GM10266 (cell line): ENCODE data around the gene HNF4A.

Experiments
- DNase-seq: peaks from one replicate; pipeline ENCODE4 v3.0.0; 2012; ENCODE audit errors: extremely low spot score
- TF ChIP-seq, protein P1 (sequence below): IDR thresholded peaks from 2 replicates; pipeline ENCODE4 v1.5.1; 2012; ENCODE audit warnings: mild to moderate bottlenecking, low read depth; ENCODE audit not compliant: control insufficient read depth, insufficient read depth; ENCODE audit errors: missing control alignments

Gene HNF4A

DNA sequence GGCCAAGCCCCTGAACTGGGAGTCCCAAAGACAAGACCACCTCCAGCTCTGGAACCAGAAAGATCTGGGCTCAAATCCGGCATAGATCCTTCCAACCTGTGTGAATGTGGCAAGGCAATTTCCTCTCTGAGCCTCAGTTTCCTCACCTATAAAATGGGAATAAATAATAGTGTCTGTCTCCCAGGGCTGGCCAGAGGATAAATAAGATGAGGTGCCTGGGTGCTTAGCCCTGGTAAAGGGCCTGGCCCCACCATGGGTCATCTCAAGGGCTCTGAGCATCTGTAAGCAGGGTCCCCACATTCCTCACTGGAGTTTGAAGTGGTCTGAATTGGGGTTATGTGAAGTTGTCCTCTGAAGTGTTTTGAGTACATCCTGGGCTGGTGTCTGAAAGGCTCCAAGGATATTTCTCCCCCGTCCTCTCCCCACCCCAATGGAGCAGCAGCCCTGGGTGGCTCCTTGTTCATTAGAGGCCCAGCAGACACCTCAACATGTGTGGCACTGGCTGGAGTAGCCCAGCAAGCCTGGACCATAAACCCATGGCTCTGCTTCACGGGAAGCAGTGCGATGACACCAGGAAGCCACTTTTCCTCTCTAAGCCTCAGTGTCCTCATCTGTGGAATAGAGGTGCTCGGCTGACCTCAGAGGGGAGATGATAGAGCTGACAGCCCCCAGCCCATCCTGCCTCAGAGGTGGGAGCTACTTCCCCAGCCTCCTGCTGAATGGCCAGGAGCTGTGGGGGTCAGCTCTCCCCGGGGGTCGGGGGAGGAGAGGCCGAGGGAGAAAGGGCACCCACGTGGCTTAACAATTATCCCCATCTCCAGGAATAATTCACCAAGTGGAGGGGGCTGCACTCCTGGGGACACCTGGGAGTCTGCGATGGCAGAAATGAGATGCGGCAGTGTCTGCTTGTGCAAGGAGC lies 48.0 kb downstream of the HNF4A start:
- no peak for DNase-seq
- TF ChIP-seq, protein P1, sequence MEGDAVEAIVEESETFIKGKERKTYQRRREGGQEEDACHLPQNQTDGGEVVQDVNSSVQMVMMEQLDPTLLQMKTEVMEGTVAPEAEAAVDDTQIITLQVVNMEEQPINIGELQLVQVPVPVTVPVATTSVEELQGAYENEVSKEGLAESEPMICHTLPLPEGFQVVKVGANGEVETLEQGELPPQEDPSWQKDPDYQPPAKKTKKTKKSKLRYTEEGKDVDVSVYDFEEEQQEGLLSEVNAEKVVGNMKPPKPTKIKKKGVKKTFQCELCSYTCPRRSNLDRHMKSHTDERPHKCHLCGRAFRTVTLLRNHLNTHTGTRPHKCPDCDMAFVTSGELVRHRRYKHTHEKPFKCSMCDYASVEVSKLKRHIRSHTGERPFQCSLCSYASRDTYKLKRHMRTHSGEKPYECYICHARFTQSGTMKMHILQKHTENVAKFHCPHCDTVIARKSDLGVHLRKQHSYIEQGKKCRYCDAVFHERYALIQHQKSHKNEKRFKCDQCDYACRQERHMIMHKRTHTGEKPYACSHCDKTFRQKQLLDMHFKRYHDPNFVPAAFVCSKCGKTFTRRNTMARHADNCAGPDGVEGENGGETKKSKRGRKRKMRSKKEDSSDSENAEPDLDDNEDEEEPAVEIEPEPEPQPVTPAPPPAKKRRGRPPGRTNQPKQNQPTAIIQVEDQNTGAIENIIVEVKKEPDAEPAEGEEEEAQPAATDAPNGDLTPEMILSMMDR = no peak

DNA sequence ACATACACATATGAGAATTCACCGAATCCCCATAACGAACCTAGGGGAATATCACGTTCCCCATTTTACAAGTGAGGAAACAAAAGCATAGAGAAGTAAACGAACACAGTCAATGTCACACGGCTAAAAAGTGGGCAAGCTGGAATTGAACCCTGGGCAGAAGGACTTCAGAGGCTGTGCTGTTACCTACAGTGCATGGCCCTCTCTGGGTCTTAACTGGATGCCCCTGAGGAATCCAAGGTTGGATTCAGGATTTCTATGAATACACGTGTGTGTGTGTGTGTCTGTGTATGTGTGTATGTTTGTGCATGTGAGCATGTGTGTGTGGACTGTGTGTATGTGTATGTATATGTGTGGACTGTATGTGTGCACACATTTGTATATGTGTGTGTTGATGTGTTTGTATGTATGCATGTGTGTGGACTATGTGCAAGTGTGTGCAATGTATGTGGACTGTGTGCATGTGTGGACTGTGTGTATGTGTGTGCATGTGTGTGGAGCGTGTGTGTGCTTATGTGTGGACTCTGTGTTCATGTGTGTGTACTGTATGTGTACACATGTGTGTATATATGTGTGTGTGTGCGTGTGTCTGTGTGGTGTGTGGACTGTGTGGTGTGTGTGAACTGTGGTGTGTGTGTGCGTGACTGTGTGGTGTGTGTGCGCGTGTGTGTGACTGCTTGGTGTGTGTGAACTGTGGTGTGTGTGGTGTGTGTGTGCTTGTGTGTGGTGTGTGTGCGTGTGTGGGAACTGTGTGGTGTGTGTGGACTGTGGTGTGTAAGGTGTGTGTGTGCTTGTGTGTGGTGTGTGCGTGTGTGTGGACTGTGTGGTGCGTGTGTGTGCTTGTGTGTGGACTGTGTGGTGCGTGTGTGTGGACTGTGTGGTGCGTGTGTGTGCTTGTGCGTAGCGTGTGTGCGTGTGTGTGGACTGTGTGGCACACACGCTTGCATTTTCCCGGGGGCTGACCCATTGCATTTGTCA lies 49.0 kb downstream of the HNF4A start:
- no peak for DNase-seq
- TF ChIP-seq, protein P1 = no peak

DNA sequence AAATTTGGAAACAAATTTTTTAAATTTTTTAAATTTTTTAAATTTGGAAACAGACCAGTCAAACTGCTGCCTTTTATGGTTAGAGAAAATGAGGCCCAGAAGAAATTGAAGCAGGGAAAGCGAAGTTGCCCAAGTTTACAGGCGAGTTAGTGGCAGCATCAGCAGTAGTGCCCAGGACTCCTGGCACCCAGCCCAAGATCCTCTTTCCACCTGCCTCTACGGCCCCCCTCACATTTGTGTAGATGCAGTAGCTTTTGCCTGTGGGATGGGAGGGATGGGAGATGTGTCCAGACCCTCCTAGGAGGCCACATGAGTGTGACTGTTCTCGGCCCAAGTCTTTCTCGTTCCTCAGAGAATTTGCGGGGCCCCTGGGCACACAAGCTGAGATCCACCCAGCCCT lies 49.8 kb downstream of the HNF4A start:
- TF ChIP-seq, protein P1 = no peak
- DNase-seq = no peak

DNA sequence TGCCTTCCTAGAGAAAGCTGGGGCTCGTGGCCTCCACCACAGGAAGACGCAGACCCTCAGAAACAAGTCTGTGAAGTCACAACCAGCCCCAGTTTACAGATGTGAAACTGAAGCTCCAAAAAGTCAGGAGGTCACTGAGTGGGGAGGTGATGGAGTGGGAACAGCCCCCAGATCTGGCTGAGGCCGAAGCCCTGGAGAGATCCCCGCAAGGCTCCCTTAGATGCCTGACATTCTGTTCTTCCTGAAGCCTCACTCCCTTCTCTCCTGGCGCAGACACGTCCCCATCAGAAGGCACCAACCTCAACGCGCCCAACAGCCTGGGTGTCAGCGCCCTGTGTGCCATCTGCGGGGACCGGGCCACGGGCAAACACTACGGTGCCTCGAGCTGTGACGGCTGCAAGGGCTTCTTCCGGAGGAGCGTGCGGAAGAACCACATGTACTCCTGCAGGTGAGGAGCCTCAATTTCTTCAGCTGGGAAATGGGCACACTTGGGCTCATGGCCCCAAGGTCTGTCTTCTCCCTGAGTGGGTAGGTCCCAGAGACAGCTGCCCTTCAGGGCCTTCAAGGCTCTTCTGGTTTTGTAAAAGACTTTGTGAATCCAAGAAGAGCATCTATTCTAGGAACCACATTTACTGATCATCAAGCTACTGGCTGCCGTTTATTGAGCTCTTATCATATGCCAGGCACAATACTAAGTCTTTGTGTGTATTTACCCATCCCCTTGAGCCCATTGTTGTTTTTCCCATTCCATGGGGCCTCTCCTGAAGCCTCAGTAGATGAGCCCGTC lies 50.5 kb downstream of the HNF4A start:
- DNase-seq = no peak

DNA sequence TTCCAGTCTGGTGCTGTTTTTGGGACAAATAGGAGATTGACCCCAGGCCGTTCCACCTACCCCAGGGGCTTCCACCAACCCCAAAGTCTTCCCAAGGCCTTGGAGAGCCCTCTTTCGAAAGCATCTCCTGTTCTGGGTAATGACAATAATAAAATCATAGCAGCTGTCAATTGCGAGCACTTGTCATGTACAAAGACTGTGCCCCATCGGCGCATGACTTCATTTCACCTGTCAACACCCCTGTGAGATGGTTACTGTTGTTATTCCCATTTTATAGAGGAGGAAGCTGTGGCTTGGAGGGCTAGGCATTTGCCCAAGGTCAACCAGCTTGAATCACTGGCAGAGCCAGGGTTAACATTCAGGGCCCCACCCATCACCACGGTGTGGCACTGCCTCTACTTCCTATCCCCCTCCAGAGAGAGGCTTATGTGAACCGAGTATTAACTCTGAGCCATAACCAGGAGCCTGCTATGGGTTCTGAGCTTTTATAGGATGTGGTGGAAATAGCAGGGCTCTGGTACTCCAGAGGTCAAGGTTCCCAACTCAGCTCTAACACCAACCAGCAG lies 51.2 kb downstream of the HNF4A start:
- no peak for DNase-seq
- TF ChIP-seq, protein P1 = no peak

More for the DNA sequence above, 50.5 kb downstream of the HNF4A start:
- TF ChIP-seq, protein P1 = no peak

DNA sequence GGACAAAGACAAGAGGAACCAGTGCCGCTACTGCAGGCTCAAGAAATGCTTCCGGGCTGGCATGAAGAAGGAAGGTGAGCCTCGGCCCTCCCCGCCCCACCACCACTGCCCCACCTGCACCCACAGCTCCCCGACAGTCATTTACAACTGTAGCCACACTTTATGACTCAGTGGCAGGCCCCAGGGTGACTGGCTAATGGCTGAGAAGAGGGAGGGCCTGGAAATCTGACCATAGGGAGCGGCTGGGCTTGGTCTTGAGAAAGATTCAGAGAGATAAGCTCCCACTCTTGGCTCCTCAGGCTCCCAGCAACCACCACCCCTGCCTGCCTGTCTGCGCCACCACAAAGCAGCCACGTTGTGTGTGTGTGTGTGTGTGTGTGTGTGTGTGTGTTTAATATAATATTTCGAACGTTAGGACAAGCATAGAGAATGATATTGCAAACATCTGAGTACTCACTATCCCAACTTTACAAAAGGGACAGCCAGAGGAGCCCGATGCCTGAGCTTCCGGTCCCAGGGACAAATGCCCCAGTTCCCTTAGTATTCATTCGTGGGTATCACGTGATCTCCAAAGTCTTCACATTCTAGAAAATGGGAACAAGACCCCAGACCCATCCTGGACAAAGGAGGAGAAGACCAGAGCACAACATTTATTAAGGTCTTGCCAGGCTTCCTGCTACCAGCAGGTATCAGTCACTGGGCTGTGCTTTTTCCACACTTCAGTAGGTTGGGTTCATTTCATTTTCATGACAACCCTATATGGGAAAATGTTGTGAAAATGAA lies 52.1 kb downstream of the HNF4A start:
- no peak for DNase-seq
- TF ChIP-seq, protein P1 = no peak
